GM19193 (cell line): ENCODE data around the gene RNH1.

Experiments used
- POLR2A ChIP-seq: IDR thresholded peaks from 4 replicates; pipeline ENCODE4 v1.6.1; 2011; ENCODE audit not compliant: insufficient read depth, insufficient read length; ENCODE audit errors: extremely low read depth

The RNH1 gene

DNA sequence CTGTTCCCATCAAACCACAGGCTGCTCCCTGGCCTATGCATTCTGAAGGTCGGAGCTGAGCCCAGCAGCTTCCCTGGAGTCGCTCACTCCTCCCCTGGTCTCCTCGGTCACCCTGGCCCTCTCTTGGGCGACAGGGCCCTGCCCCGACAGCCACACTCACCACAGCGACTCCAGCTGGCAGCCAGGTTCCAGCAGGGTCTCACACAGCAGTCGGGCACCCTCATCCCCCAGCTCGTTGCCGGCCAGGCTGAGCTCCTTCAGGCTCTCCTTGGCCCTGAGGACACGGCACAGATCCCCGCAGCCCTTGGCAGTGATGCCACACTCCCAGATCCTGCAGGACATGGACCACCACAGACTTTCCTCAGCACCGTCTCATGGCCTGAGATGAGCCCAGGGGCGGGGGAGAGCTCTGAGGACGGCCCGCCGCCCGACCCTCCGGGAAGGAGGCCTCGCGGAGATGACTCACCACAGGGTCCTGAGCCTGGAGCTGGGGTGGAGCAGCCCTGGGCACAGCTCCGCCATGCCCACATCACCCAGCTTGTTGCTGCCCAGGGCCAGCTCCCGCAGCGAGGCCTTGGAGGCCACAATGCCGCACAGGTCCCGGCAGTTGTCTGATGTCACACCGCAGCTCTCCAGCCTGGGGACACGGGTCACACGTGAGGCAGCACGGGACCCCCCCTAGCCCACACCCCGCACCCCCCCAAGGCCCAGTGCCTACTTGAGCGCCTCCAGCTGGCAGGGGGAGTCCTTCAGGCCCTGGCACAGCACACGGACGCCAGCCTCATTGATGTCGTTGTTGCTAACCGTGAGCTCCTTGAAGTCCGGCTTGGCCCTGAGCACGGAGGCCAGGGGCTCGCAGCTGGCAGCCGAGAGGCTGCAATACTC lies 8.5 kb downstream of the RNH1 start:
- no peak for TF ChIP-seq POLR2A

DNA sequence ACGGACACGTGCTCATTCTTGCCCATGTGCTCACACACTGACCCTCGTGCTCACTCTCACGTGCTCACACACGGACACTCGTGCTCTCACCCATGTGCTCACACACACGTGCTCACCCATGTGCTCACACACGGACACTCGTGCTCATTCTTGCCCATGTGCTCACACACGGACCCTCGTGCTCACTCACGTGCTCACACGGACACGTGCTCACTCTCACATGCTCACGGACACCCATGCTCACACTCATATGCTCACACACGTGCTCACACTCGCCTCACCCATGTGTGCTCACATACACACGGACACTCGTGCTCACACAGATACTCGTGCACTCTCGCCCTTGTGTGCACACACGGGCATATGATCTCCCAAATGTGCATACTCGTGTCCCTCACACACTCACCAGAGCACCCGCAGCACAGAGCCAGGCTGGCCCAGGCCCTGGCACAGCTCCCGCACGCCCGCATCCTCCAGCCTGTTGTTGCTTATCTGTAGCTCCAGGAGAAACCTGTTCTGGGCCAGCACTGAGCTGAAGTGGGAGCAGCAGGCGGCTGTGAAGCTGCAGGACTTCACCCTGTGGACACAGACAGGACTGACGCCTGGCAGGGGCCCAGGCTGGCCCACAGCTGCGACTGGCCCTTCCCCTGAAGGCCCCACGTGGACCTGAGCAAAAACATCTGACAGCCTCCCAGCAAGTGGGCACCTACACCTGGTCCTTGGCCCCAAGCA lies 9.3 kb downstream of the RNH1 start:
- no peak for TF ChIP-seq POLR2A

DNA sequence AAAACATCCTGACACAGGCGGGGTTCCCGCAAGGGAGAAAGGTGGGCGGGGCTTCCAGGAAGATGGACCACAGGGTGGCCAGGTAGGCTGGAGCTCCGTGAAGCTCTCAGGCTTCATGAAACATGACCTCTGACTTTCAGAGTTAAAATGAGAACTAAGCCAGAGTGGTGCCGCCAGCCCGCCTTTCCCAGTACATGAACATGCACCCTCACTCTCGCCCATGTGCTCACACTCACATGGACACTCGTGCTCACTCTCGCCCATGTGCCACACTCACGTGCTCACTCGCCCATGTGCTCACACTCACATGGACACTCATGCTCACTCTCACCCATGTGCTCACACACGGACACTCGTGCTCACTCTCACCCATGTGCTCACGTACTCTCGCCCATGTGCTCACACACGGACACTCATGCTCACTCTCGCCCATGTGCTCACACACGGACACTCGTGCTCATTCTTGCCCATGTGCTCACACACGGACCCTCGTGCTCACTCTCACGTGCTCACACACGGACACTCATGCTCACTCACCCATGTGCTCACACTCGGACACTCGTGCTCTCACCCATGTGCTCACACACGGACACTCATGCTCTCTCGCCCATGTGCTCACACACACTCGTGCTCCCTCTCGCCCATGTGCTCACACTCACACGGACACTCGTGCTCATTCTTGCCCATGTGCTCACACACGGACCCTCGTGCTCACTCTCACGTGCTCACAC lies 10.0 kb downstream of the RNH1 start:
- TF ChIP-seq POLR2A = no peak

DNA sequence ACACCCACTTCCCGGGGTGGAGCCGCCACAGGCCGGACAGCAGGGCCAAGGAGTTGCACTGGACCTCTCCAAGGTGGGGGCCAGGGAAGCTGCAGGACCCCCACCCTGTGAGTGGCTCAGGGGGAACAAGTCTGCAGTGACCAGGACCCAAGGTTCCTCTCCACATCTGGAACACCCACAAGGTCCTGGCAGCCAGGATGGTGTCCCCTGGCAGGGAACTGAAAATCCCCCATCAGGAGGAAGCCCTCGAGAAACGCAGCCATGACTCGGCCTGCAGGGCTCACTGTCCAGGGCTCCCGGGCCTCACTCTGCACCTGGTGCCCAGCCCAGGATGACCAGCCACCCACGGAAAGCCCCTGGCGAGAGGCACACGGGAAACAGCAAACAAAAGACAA lies 11.5 kb downstream of the RNH1 start:
- no peak for TF ChIP-seq POLR2A

DNA sequence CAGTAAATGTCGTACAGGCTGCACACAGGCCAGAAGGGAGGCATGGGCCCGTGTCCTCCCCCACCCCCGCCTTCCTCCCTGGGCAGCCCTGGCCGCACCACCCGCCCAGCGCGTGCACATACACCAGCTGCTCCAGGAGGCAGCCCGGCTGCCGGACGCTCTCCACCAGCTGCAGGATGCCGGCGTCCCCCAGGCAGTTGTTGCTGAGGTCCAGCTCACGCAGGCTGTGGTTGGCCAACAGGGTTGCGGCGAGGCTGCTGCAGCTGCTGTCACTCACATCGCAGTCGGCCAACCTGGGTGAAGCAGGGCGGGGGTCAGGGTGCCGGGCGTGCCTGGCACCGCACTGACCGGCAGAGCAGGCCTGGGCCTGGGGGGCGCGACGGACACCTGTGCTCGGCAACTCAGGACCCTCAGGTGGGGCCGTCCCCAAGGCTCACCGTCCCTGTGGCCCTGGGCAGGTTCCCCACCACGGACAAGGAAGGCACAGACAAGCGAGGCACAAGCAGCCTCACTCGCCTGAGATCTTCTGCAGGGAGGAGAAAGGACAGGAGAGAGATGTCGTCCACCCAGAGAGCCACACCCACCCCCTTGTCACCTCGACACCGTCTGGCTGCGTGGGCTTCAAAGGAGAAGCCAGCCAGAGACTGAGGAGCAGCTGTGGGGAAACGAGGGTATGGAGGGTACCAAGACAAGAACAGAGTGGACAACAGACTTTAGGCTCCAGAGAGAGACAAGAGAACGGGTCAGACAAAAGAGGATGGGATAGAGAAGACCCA lies 12.1 kb downstream of the RNH1 start:
- TF ChIP-seq POLR2A = no peak

DNA sequence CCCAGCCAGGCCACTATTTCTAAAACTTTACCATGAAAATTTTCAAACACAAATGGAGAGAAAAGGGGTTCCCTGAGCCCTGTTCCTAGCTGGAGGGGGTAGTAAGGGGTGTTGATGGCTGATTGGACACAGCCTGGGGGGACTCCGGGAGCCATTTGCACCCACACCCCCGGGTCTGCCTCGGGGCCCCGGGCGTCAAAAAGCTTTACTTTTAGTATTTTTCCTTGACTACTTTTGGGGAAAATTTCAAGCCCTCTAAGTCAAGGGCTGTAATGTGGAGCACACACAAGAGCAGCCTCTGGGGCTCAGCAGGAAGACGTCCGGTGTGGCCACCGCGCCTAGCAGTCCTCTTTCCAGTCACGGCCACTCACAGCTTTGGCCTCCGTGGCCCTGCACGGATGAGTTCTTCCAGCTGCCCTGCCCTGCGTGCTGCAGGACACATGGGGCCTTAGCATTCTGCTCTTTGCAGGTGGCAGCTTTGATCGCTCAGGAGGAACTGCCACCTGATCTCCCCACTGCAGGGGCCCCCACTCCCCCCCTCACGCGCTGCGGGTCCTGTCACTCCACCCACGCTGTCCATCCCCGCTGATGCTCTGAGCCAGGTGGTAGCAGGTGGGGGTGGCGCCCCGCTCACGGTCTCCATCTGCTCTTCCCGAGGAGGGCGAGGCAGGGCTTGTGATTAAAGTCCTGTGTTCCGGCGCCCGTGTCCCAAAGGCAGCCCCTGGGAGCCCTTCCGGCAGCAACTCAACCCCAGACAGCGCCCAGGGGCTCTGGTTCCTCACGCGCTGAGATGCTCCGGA lies 14.4 kb downstream of the RNH1 start:
- TF ChIP-seq POLR2A = no peak

DNA sequence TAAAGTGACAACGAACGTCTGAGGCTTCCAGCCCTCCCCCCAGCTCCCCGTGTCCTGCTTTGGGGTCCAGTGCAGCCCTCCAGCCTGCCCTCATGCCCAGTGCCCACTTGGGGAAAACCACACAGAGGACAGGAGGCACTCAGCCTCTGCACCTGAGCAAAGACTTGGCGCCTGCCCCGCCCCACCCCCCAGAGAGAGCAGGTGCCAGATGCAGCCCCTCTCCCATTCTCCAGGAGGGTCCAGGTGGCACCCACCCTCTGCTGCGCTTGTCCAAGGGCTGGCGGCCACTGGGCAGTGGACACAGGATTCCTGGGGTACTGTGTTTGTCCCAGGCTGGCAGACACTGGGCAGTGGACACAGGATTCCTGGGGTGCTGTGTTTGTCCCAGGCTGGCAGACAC lies 15.7 kb downstream of the RNH1 start:
- TF ChIP-seq POLR2A = no peak

DNA sequence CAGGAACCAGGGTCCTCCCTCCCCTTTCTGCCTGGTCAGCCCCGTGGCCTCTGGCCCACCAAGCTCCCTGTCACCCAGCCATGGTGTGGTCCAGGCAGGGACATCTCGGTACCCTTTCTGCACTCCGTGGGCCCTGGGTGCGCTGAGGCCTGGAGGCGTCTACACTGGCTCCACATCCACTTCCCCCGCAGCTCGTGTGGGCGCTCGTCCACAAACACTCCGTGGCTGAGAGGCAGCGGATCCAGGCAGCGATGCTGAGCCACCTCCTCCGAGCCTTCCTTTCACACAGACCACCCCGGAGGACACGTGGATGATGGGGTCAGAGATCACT lies 16.1 kb downstream of the RNH1 start:
- TF ChIP-seq POLR2A = no peak

DNA sequence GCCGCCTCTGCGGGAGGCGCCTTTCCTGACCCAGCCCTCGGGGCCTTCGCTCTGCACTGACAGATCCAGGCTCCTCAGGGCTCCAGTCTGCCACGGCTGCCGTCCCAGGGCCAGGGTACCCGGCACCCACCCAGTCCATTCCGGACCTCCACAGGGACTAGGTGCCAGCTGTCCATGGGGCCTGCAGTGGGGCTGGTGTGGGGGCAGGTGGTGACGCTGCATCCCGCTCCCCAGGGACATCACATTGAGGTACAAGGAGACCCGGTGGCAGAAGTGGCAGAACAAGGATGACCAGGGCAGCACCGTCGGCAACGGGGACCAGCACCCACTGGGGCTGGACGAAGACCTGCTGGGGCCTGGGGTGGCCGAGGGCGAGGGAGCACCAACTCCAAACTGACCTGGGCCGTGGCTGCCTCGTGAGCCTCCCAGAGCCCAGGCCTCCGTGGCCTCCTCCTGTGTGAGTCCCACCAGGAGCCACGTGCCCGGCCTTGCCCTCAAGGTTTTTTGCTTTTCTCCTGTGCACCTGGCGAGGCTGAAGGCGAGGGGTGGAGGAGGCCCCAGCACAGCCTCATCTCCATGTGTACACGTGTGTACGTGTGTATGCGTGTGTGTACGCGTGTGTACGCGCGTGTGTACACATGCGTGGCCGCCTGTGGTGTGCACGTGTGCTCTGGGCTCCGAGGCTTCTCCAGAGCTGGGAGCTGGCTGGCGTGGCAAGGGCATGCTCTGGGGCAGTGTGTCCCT lies 16.7 kb downstream of the RNH1 start:
- TF ChIP-seq POLR2A = no peak

DNA sequence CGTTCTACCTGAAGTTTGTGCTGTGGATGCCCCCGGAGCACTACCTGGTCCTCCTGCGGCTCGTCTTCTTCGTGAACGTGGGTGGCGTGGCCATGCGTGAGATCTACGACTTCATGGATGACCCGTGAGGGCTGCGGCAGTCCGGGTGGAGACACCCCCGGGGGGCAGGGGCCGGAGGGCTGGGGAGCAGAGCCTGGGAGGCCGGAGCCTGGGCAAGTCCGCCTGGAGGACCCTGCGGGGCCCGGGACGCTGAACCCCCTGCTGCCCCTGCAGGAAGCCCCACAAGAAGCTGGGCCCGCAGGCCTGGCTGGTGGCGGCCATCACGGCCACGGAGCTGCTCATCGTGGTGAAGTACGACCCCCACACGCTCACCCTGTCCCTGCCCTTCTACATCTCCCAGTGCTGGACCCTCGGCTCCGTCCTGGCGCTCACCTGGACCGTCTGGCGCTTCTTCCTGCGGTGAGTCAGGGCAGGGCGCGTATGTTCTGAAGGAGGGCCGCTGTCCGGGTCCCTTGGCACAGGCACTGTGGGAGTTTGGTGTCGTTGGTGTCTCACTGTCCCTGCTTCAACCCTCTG lies 17.3 kb downstream of the RNH1 start:
- TF ChIP-seq POLR2A = no peak

DNA sequence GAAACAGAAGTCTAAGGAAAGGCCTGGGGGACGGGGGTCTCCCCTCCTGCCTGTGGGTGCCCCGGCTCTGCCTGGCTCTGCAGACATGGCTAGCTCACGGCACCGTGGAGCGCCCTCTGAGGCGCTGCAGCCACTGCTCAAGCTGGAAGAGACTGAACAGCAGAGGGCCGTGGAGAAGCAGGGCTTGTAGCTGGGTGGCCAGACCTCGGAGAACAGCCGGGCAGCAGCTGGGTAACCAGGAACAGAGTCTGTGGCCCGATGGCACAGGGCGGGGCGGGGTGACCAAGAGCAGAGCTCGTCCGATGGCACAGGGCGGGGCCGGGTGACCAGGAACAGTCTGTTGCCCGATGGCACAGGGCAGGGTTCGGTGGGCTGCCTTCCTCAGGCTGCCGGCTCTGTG lies 18.1 kb downstream of the RNH1 start:
- no peak for TF ChIP-seq POLR2A

DNA sequence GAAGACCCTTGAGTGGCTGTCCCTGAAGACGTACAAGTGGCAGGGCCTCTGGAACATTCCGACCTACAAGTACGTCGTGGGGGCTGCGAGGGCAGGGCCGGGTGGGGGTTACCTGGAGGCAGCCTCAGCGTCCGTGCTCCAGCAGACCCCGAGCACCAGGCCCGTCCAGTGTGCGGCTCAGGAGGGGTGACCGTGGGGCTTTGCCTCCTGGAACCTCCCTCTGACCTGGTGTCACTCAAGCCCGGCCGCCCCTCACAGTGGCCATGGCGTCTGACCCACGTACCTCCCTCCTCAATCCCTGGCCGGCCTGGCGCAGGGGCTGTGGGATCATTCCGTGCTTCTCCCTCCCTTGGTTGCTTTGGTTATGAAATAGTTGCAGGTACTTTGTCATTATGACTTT lies 18.5 kb downstream of the RNH1 start:
- no peak for TF ChIP-seq POLR2A

DNA sequence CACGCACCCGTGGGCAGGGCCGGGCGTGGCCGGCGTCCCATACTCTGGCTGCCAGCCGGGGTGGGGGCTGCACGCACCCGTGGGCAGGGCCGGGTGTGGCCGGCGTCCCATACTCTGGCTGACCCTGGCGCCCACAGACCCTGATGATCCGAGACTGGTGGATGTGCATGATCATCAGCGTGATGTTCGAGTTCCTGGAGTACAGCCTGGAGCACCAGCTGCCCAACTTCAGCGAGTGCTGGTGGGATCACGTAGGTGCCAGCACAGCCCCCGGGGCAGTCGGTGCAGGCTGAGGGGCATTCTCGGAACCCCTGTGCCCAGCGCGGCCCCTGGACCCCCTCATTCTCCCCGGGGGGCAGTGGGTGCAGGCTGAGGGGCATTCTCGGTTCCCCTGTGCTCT lies 19.0 kb downstream of the RNH1 start:
- TF ChIP-seq POLR2A = no peak
